Lung (tissue), 12 donors: Measurements from ENCODE around the gene AKAP13. TPM values are rescaled to one million over a fixed set of nuclear protein-coding genes. Genes with fewer than 3 reads are reported as not detected.

Experiments
- ATAC-seq: fragments of 200-7000 bp; cut with Tn5 transposase; one replicate; pipeline ENCODE4 v1.9.1; 2020; ENCODE audit warnings: moderate number of reproducible peaks; ENCODE audit not compliant: insufficient read depth, low FRiP score
- DNase-seq, 3 donors: peaks; one replicate each; pipeline ENCODE4 v3.0.0-alpha.2; 2013 to 2017
- H3K27ac ChIP-seq, 2 donors: one replicate each; pipeline ENCODE4 v1.5.1; 2013; ENCODE audit warnings: mild to moderate bottlenecking in 2 of 2, moderate library complexity in 2 of 2, control low read depth in 1 of 2, inconsistent platforms in 1 of 2, low read depth in 1 of 2, low read length in 1 of 2
- H3K27me3 ChIP-seq, 3 donors: one replicate each; pipeline ENCODE4 v1.5.1; 2013; ENCODE audit warnings: low read length in 2 of 3; ENCODE audit not compliant: control insufficient read depth in 3 of 3, insufficient read depth in 3 of 3
- H3K36me3 ChIP-seq, 4 donors: one replicate each; pipeline ENCODE4 v1.5.1; 2013; ENCODE audit warnings: low read length in 4 of 4, mild to moderate bottlenecking in 1 of 4, moderate library complexity in 1 of 4; ENCODE audit not compliant: control insufficient read depth in 4 of 4, insufficient read depth in 4 of 4
- H3K4me1 ChIP-seq, 5 donors: one replicate each; pipeline ENCODE4 v1.5.1; 2013; ENCODE audit warnings: low read length in 5 of 5, mild to moderate bottlenecking in 2 of 5, moderate library complexity in 1 of 5; ENCODE audit not compliant: control insufficient read depth in 5 of 5, insufficient read depth in 5 of 5
- H3K4me3 ChIP-seq: one replicate; pipeline ENCODE4 v1.5.1; 2013; ENCODE audit warnings: mild to moderate bottlenecking, control low read depth, moderate library complexity
- H3K9ac ChIP-seq, 2 donors: one replicate each; pipeline ENCODE4 v1.5.1; 2013; ENCODE audit warnings: low read length in 2 of 2, control low read depth in 1 of 2; ENCODE audit not compliant: insufficient read depth in 1 of 2
- H3K9me3 ChIP-seq, 4 donors: one replicate each; pipeline ENCODE4 v1.5.1; 2013; ENCODE audit warnings: low read length in 3 of 4, mild to moderate bottlenecking in 1 of 4, moderate library complexity in 1 of 4; ENCODE audit not compliant: control insufficient read depth in 4 of 4, insufficient read depth in 3 of 4
- CTCF ChIP-seq: IDR thresholded peaks from 2 replicates; pipeline ENCODE4 v1.5.1; 2012; ENCODE audit warnings: mild to moderate bottlenecking; ENCODE audit errors: control extremely low read depth, extremely low read depth
- WGBS, 2 donors: extraction: QIAGEN DNeasy Blood & Tissue Kit; methylation state at CpG; one replicate each; pipeline ENCODE4 v1.1.7; 2013; 5-methylcytosine and 5-hydroxymethylcytosine counted together
- polyA plus RNA-seq, 2 donors: library from polyadenylated mRNA; stranded (reverse); fragments of 200-250 nt; gene quantifications; one replicate each; pipeline ENCODE4 v1.2.1, GENCODE V29; 2013
- total RNA-seq, 2 donors: library from RNA; depleted of rRNA in 1 of 2; stranded (reverse); fragments of >200 nt in 1 of 2; gene quantifications; one replicate each; pipeline ENCODE4 v1.2.1, GENCODE V29; 2014 to 2021
- donor health status: control.
- donor health status: control.
- donor health status: Bipolar disorder and iron deficiency.
- donor health status: healthy.
- donor health status: DM: yes; HTN: yes; CAD: no.

Gene AKAP13
- total and polyA plus RNA-seq, 4 donors = 102 to 1,115 (median 259) TPM

GRCh38 chr15:85507114-85507513, 126.7 kb downstream of the AKAP13 start:
- no peak overlapping the region for H3K4me3 ChIP-seq
- no peak overlapping the region for H3K9ac ChIP-seq
- no peak for TF ChIP-seq CTCF
- DNase-seq (no peak), ATAC-seq (no peak)
- no peaks in the 10 kb centered on the region for H3K27me3 ChIP-seq
- WGBS, 2 donors = 85 to 95% methylated on average over 2 of the region's 2 CpGs
- no peaks in the 10 kb centered on the region for H3K9me3 ChIP-seq
- no peak overlapping the region for H3K27ac ChIP-seq
- peaks cover 0 to under 1% (median 0%) of the 10 kb centered on the region in 4 donors for H3K36me3 ChIP-seq
- peaks cover 0 to 14% (median 6%) of the 10 kb centered on the region in 5 donors for H3K4me1 ChIP-seq

DNA sequence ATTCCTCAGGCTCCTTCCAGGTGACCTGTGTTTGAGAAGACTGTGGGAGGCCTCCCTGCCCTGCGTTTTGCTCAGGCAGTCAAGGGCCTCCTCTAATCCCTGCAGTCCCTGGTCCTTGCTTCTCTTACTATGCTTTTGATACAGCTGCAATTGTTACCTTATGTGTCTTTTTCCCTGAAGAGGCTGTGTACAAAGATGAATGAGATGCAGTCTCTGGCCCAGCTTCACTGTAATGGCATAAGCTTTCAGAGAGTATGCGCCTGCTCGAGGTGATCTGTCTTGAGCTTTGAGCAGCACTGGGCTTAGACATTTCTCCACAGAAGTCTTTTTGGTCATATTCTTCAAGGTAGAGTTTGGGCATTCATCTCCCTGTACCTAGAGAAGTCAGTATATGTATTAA, 129.6 kb downstream of the AKAP13 start:
- TF ChIP-seq CTCF = no peak
- Histone ChIP-seq H3K4me3 (no peak overlapping the region), H3K27ac (peak overlapping the region in 1 of 2 donors; percentile 53), H3K36me3 (peaks cover 0 to 2% (median 0%) of the 10 kb centered on the region in 4 donors), H3K9me3 (no peaks in the 10 kb centered on the region), H3K27me3 (no peaks in the 10 kb centered on the region), H3K9ac (no peak overlapping the region), H3K4me1 (peaks cover 0 to 17% (median 0%) of the 10 kb centered on the region in 5 donors)
- 87 to 93% methylated on average over 3 of the region's 3 CpGs for WGBS, 2 donors
- no peak for ATAC-seq
- DNase-seq = no peak

GRCh38 chr15:85514413-85514812, 134.0 kb downstream of the AKAP13 start:
- H3K9me3 ChIP-seq = no peaks in the 10 kb centered on the region
- H3K36me3 ChIP-seq = peaks cover 0 to 2% (median 0%) of the 10 kb centered on the region in 4 donors
- peaks cover 0 to 30% (median 0%) of the 10 kb centered on the region in 5 donors for H3K4me1 ChIP-seq
- ATAC-seq (no peak), DNase-seq (no peak)
- 66 to 76% methylated on average over 3 of the region's 3 CpGs for WGBS, 2 donors
- no peaks in the 10 kb centered on the region for H3K27me3 ChIP-seq
- no peak overlapping the region for H3K9ac ChIP-seq
- H3K27ac ChIP-seq = no peak overlapping the region
- H3K4me3 ChIP-seq = no peak overlapping the region
- no peak for TF ChIP-seq CTCF

GRCh38 chr15:85515212-85515611, 134.8 kb downstream of the AKAP13 start:
- peaks cover 0 to 30% (median 0%) of the 10 kb centered on the region in 5 donors for H3K4me1 ChIP-seq
- peaks cover 0 to 2% (median 0%) of the 10 kb centered on the region in 4 donors for H3K36me3 ChIP-seq
- H3K4me3 ChIP-seq = no peak overlapping the region
- H3K27ac ChIP-seq = peak overlapping the region in 1 of 2 donors; percentile 2
- H3K27me3 ChIP-seq = no peaks in the 10 kb centered on the region
- 61 to 71% methylated on average over 4 of the region's 4 CpGs for WGBS, 2 donors
- no peak for ATAC-seq
- no peak for TF ChIP-seq CTCF
- peak in 1 of 3 donors; percentile 41 for DNase-seq
- no peak overlapping the region for H3K9ac ChIP-seq
- H3K9me3 ChIP-seq = no peaks in the 10 kb centered on the region
